GM12892 (cell line): ENCODE results near the gene NAXD.

Experiments
- POLR2A ChIP-seq: IDR thresholded peaks from 2 replicates; pipeline ENCODE4 v1.6.1; 2011; ENCODE audit warnings: low read depth, low read length, control low read depth
- POLR2AphosphoS5 ChIP-seq: IDR thresholded peaks from 2 replicates; pipeline ENCODE4 v1.6.1; 2011; ENCODE audit warnings: low read depth, low read length, control low read depth

DNA sequence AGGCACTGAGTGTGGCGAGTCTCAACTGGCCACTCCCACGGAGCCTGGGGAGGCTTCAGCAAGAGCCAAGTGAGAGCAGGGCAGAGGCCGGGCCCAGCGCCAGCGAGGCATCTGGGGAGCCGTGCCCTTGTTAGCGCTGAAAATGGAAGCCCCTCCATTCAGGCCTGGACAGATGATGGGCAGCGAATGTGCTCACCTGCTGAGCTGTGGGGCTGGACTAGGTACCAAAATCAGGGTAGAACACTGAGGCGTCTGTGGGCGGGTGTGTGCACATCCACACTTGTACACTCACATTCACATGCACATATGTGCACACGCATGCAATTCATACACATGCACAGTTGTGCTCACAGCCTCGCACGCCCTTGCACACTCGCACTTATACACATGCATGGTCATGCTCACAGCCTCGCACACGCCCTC, 20.7 kb downstream of the NAXD start:
- TF ChIP-seq POLR2A (0 out of 2 replicates have a peak, but pooled peaks have one; percentile 5), POLR2AphosphoS5 (peak; percentile 55; the same call in 1 of the 2 replicates)
